Fibroblast of skin of right quadriceps (primary cell): ENCODE results near the gene CDHR2.

Experiments used
- DNase-seq: peaks from one replicate; pipeline ENCODE4 v3.0.0-alpha.2; 2013

CDHR2 gene

GRCh38 chr5:176548967-176549444 is at the start of gene CDHR2:
CDHR2 (plus strand) TSS chr5:176549342; CDS start chr5:176565353, 16,011 bp downstream.
- no peak for DNase-seq

- peak; percentile 16 for DNase-seq
These were observed 48.6 kb upstream of the CDHR2 start for GRCh38 chr5:176500511-176500910.

GRCh38 chr5:176501333-176501732 is 47.8 kb upstream of the CDHR2 start:
- DNase-seq: peak; percentile 82

GRCh38 chr5:176503496-176503895 is 45.6 kb upstream of the CDHR2 start:
- no peak for DNase-seq

- DNase-seq: no peak
These were observed 41.2 kb upstream of the CDHR2 start for GRCh38 chr5:176507911-176508310.

- DNase-seq: no peak
These were observed 40.5 kb upstream of the CDHR2 start for GRCh38 chr5:176508603-176509002.

- no peak for DNase-seq
These were observed 35.4 kb upstream of the CDHR2 start for GRCh38 chr5:176513788-176514187.

- no peak for DNase-seq
These were observed 34.7 kb upstream of the CDHR2 start for GRCh38 chr5:176514244-176514950.

GRCh38 chr5:176515396-176515795 is 33.7 kb upstream of the CDHR2 start:
- no peak for DNase-seq

- no peak for DNase-seq
These were observed 32.0 kb upstream of the CDHR2 start for GRCh38 chr5:176517053-176517661.

- DNase-seq: no peak
These were observed 29.1 kb upstream of the CDHR2 start for GRCh38 chr5:176519810-176520720.

- no peak for DNase-seq
These were observed 27.9 kb upstream of the CDHR2 start for GRCh38 chr5:176521286-176521685.

- no peak for DNase-seq
These were observed 27.4 kb upstream of the CDHR2 start for GRCh38 chr5:176521699-176522263.

GRCh38 chr5:176524138-176524537 is 25.0 kb upstream of the CDHR2 start:
- no peak for DNase-seq

- DNase-seq: no peak
These were observed 24.2 kb upstream of the CDHR2 start for GRCh38 chr5:176524987-176525386.

- DNase-seq: no peak
These were observed 23.5 kb upstream of the CDHR2 start for GRCh38 chr5:176525677-176526076.

GRCh38 chr5:176526462-176526861 is 22.7 kb upstream of the CDHR2 start:
- no peak for DNase-seq

GRCh38 chr5:176527246-176528222 is 21.6 kb upstream of the CDHR2 start:
- DNase-seq: no peak

- DNase-seq: no peak
These were observed 20.8 kb upstream of the CDHR2 start for GRCh38 chr5:176528301-176528700.

GRCh38 chr5:176528761-176529115 is 20.4 kb upstream of the CDHR2 start:
- DNase-seq: no peak

GRCh38 chr5:176529116-176529740 is 19.9 kb upstream of the CDHR2 start:
- no peak for DNase-seq
